ENCODE data around the gene ENOX1. TPM values are rescaled to one million over a fixed set of nuclear protein-coding genes. Genes with fewer than 3 reads are reported as not detected.

Gene ENOX1
- total and polyA plus RNA-seq, 2 of the 13 experiments (the other 11 are each of a cell fraction or from before 2014, with no cell fraction given) = not detected

DNA sequence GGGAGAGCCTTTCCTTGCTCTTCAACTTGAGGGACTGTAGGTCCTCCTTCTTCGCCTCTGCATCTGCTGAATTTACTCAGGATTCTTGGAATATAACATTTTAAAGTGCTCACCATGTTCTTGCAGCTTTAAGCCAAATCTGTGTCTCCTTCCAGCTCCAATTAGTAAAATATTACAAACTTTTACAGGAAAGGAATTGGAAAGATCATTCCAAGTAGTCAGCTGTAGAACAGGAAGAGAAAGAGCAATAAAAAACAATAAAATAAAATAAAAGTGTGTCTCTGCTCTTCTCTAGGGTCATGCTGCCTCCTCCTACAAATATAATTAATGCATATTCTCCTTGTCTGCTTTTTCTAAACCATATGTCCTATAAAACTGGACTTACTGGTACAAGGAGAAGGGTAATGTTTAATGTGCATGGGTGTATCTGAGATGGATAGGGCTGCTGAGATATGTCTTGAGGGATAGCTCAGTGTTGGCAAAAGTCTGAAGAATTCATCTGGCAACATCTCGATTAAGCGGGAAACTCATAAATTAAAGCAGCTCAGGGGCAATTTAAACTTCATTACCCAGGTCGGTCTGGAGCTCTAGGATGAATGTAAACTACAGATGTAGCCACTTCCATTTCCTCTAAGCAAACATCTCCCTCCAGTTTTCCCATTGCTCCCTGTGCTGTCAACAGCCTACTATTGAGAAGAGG, 25.0 kb downstream of the ENOX1 start (continued):
- no peak for TF ChIP-seq ZFY (CRISPR knock-in tag; IDR thresholded peaks at IDR 0.05)
- no peak for TF ChIP-seq ZNF264 (CRISPR knock-in tag; IDR thresholded peaks at IDR 0.05)
- TF ChIP-seq, protein P1, sequence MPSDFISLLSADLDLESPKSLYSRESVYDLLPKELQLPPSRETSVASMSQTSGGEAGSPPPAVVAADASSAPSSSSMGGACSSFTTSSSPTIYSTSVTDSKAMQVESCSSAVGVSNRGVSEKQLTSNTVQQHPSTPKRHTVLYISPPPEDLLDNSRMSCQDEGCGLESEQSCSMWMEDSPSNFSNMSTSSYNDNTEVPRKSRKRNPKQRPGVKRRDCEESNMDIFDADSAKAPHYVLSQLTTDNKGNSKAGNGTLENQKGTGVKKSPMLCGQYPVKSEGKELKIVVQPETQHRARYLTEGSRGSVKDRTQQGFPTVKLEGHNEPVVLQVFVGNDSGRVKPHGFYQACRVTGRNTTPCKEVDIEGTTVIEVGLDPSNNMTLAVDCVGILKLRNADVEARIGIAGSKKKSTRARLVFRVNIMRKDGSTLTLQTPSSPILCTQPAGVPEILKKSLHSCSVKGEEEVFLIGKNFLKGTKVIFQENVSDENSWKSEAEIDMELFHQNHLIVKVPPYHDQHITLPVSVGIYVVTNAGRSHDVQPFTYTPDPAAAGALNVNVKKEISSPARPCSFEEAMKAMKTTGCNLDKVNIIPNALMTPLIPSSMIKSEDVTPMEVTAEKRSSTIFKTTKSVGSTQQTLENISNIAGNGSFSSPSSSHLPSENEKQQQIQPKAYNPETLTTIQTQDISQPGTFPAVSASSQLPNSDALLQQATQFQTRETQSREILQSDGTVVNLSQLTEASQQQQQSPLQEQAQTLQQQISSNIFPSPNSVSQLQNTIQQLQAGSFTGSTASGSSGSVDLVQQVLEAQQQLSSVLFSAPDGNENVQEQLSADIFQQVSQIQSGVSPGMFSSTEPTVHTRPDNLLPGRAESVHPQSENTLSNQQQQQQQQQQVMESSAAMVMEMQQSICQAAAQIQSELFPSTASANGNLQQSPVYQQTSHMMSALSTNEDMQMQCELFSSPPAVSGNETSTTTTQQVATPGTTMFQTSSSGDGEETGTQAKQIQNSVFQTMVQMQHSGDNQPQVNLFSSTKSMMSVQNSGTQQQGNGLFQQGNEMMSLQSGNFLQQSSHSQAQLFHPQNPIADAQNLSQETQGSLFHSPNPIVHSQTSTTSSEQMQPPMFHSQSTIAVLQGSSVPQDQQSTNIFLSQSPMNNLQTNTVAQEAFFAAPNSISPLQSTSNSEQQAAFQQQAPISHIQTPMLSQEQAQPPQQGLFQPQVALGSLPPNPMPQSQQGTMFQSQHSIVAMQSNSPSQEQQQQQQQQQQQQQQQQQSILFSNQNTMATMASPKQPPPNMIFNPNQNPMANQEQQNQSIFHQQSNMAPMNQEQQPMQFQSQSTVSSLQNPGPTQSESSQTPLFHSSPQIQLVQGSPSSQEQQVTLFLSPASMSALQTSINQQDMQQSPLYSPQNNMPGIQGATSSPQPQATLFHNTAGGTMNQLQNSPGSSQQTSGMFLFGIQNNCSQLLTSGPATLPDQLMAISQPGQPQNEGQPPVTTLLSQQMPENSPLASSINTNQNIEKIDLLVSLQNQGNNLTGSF (CRISPR knock-in tag; IDR thresholded peaks at IDR 0.05) = no peak
- no peak for TF ChIP-seq ZNF570 (CRISPR knock-in tag; IDR thresholded peaks at IDR 0.05; ENCODE audit: borderline replicate concordance)
- TF ChIP-seq GATAD2A (CRISPR knock-in tag; IDR thresholded peaks at IDR 0.05) = no peak

DNA sequence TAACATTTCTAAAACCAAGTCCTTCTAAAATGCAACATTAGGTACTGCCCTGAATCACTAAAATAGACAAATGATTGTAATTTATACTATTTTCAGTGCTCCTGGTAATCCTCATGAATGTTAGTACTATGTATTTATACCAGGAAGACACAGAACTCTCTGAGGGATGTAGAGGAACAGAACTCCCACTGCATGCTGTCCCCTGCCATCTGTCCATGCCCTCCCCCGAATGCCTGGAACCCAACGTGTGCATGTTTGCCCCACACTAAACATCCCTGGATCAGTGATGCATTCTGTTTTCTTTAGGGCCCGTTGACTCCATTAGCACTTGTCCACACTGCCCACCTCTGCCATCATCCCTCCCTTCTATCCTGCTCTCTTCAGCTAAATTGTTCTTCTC, 26.5 kb downstream of the ENOX1 start:
- CTCF ChIA-PET (ENCODE audit: low intra/inter-chr PET ratio, low total read pairs) = no interaction called here
- no peaks in the 10 kb centered on the region for H3K79me2 ChIP-seq (ENCODE audit: insufficient read depth, low read length)
- no peaks in the 10 kb centered on the region for H3K4me1 ChIP-seq (ENCODE audit: insufficient read depth, low read length)
- H3K4me2 ChIP-seq (ENCODE audit: low read depth, low read length) = no peak overlapping the region
- no TSS peak for BruUV-seq (replicated peaks)
- H3K36me3 ChIP-seq (replicated peaks in 1 of 2; ENCODE audit: control insufficient read depth in 1 of 2, insufficient read depth in 2 of 2, low read length in 2 of 2) = no peaks in the 10 kb centered on the region
- in situ Hi-C loops (cut with HindIII; ENCODE audit: extremely low pct_ligation_motif_present, low pct_unique_long_range_greater_than_20kb) = no loop called here
- no peaks in the 10 kb centered on the region for H3K27me3 ChIP-seq (ENCODE audit: control insufficient read depth in 1 of 2, insufficient read depth in 2 of 2, low read length in 2 of 2)
- H2AFZ ChIP-seq (ENCODE audit: low read length) = no peak overlapping the region
- DNase-seq (ENCODE audit: low spot score) (no peak), FAIRE-seq (no peak), ATAC-seq (no peak)
- WGBS (ENCODE audit: low lambda C conversion rate) = 4% methylated on average over 3 of the region's 3 CpGs
- H3K9me3 ChIP-seq (ENCODE audit: low read length) = no peaks in the 10 kb centered on the region
- no peaks in the 10 kb centered on the region for H4K20me1 ChIP-seq (ENCODE audit: insufficient read depth, low read length)
- POLR2A ChIA-PET = no interaction called here
- H3K27ac ChIP-seq (ENCODE audit: extremely low read length, insufficient read depth, low read length) = no peak overlapping the region
- H3K9ac ChIP-seq (ENCODE audit: insufficient read depth, low read depth, low read length) = no peak overlapping the region
- intact Hi-C loops (cut with micrococcal nuclease; ENCODE audit: unreplicated experiment) = no loop called here
- no peak overlapping the region for H3K4me3 ChIP-seq (replicated peaks in 1 of 3; ENCODE audit: insufficient read depth in 1 of 3, low read depth in 2 of 3, low read length in 3 of 3)
- no peak for TF ChIP-seq ZNF768 (CRISPR knock-in tag; IDR thresholded peaks at IDR 0.05)
- no peak for TF ChIP-seq CENPX (CRISPR knock-in tag; IDR thresholded peaks at IDR 0.05)
- TF ChIP-seq, protein P2, sequence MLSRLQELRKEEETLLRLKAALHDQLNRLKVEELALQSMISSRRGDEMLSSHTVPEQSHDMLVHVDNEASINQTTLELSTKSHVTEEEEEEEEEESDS (CRISPR knock-in tag; IDR thresholded peaks at IDR 0.05; ENCODE audit: borderline replicate concordance) = no peak
- TF ChIP-seq ZFX (CRISPR knock-in tag; IDR thresholded peaks at IDR 0.05; ENCODE audit: low read depth) = no peak
- TF ChIP-seq SETDB1 (CRISPR knock-in tag; IDR thresholded peaks at IDR 0.05; ENCODE audit: borderline replicate concordance) = no peak
- TF ChIP-seq MEF2D (CRISPR knock-in tag; IDR thresholded peaks at IDR 0.05) = no peak
- TF ChIP-seq, protein P3, sequence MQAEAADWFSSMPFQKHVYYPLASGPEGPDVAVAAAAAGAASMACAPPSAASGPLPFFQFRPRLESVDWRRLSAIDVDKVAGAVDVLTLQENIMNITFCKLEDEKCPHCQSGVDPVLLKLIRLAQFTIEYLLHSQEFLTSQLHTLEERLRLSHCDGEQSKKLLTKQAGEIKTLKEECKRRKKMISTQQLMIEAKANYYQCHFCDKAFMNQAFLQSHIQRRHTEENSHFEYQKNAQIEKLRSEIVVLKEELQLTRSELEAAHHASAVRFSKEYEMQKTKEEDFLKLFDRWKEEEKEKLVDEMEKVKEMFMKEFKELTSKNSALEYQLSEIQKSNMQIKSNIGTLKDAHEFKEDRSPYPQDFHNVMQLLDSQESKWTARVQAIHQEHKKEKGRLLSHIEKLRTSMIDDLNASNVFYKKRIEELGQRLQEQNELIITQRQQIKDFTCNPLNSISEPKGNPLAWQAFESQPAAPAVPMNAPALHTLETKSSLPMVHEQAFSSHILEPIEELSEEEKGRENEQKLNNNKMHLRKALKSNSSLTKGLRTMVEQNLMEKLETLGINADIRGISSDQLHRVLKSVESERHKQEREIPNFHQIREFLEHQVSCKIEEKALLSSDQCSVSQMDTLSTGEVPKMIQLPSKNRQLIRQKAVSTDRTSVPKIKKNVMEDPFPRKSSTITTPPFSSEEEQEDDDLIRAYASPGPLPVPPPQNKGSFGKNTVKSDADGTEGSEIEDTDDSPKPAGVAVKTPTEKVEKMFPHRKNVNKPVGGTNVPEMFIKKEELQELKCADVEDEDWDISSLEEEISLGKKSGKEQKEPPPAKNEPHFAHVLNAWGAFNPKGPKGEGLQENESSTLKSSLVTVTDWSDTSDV (CRISPR knock-in tag; IDR thresholded peaks at IDR 0.05) = no peak
- no peak for TF ChIP-seq ZNF354B (CRISPR knock-in tag; IDR thresholded peaks at IDR 0.05)
- no peak for TF ChIP-seq NFE2L2 (IDR thresholded peaks at IDR 0.05; ENCODE audit: low read length)
- TF ChIP-seq ARNTL (CRISPR knock-in tag; IDR thresholded peaks at IDR 0.05) = no peak
- TF ChIP-seq PCBP2 (optimal IDR thresholded peaks at IDR 0.05; ENCODE audit: low read depth, low read length, poor library complexity, severe bottlenecking) = no peak
- TF ChIP-seq ZNF343 (CRISPR knock-in tag; IDR thresholded peaks at IDR 0.05) = no peak

Data from HepG2 (cell line).